Stimulated activated CD4-positive, alpha-beta T cell treated with anti-CD3 and anti-CD28 coated beads, Interleukin-15, amount 100 ng/mL, for 1 hour (primary cell): Measurements from ENCODE around the gene SARM1.

Experiments
- DNase-seq, 2 donors: peaks; one replicate each; pipeline ENCODE4 v3.0.0-alpha.2; 2020; ENCODE audit warnings: low read depth in 1 of 2, low spot score in 1 of 2

SARM1 gene

GRCh38 chr17:28367641-28368305 lies 3.7 kb upstream of the SARM1 start:
- DNase-seq, result no peak

- DNase-seq, result no peak
These were observed 3.1 kb upstream of the SARM1 start for GRCh38 chr17:28368306-28368831.

- no peak for DNase-seq
These were observed 2.4 kb upstream of the SARM1 start for GRCh38 chr17:28368915-28369683.

DNA sequence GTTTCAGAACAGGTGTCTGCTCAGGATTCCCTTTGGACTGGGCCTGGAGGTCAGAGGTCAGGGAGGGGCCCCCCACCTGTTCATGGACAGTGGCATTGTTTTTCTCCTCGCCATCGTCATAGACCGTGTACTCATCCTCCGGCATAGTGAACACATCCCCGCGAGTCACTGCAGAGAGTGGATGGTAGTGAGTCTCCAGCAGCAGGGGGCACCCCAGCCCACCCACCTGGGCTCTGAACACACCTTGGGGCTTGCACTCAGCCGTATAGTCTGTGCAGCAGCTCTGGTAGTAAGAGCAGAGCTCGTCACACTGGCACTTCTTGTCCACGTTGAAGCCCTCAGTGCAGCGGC lies 1.8 kb upstream of the SARM1 start:
- DNase-seq, result no peak

- DNase-seq, result no peak
These were observed 1.3 kb upstream of the SARM1 start, which contains the start of gene VTN for GRCh38 chr17:28370035-28370743. Gene VTN (minus strand): TSS chr17:28370307. CDS start chr17:28370203, 104 bp downstream.

DNA sequence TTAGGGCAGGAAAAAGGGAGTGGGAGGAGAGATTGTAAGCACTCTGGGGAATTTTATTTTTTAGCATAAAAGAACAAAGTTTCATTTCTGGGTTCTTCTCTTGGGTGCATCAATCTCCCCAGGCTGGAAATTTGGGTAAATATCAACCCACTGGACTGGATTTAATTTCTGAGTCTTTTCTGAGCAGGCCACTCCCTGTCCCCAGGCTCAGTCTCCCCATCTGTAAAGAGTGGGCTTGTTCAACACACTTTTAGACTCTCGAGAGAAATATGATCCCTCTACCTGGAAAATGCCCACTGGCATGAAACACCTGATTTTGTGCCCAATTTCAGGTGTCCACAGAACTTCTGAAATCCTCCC lies 770 bp upstream of the SARM1 start:
- no peak for DNase-seq

- no peak for DNase-seq
These were observed 880 bp downstream of the SARM1 start for GRCh38 chr17:28372203-28372944.

GRCh38 chr17:28372945-28373274 lies 1.4 kb downstream of the SARM1 start:
- DNase-seq, result no peak

GRCh38 chr17:28379814-28380801 lies 8.6 kb downstream of the SARM1 start:
- no peak for DNase-seq

DNA sequence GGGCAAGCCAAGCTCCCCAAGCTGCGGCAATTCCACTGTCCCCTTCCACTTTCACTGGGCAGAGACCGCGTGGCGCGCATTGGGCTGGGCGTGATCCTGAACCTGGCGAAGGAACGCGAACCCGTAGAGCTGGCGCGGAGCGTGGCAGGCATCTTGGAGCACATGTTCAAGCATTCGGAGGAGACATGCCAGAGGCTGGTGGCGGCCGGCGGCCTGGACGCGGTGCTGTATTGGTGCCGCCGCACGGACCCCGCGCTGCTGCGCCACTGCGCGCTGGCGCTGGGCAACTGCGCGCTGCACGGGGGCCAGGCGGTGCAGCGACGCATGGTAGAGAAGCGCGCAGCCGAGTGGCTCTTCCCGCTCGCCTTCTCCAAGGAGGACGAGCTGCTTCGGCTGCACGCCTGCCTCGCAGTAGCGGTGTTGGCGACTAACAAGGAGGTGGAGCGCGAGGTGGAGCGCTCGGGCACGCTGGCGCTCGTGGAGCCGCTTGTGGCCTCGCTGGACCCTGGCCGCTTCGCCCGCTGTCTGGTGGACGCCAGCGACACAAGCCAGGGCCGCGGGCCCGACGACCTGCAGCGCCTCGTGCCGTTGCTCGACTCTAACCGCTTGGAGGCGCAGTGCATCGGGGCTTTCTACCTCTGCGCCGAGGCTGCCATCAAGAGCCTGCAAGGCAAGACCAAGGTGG lies 9.8 kb downstream of the SARM1 start:
- DNase-seq, result no peak

- DNase-seq, result peak in 1 of 2 donors; percentile 44
These were observed 13.0 kb downstream of the SARM1 start for GRCh38 chr17:28384281-28385036.

DNA sequence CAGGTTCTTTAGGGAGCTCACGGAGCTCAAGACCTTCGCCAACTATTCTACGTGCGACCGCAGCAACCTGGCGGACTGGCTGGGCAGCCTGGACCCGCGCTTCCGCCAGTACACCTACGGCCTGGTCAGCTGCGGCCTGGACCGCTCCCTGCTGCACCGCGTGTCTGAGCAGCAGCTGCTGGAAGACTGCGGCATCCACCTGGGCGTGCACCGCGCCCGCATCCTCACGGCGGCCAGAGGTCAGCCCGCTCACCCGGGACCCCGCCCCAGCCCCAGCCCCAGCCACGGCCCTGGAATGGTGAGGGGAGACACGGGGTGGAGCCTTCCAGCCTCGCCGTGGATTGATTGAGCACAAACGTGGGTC lies 13.5 kb downstream of the SARM1 start:
- DNase-seq, result no peak

DNA sequence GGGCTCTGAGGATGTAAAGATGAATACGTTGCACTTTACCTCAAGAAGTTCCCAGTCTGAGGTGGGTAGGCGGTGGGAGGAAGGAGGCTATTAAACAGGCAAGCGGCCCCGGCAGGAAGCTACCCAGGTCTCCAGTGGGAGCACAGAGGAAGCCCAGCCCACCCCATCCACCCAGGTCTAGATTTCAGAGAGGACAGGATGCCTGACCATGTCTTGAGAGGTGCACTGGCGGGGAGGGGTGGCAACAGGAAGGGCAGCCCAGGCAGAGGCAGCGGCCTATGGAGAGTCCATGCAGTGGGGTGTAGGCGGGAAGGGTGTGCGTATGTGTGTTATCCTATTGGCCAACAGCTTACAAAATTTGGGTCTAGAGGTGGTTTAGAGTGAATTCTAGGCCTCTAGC lies 13.9 kb downstream of the SARM1 start:
- no peak for DNase-seq

- DNase-seq, result no peak
These were observed 14.9 kb downstream of the SARM1 start for GRCh38 chr17:28386391-28386790.

DNA sequence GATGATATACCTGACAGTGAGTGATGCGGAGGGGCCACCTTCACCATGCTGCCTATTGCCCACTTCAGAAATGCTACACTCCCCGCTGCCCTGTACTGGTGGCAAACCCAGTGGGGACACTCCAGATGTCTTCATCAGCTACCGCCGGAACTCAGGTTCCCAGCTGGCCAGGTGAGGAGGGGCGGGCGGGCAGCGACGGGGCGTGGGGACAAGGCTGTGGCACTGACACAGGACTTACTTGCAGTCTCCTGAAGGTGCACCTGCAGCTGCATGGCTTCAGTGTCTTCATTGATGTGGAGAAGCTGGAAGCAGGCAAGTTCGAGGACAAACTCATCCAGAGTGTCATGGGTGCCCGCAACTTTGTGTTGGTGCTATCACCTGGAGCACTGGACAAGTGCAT lies 16.6 kb downstream of the SARM1 start:
- DNase-seq, result no peak

DNA sequence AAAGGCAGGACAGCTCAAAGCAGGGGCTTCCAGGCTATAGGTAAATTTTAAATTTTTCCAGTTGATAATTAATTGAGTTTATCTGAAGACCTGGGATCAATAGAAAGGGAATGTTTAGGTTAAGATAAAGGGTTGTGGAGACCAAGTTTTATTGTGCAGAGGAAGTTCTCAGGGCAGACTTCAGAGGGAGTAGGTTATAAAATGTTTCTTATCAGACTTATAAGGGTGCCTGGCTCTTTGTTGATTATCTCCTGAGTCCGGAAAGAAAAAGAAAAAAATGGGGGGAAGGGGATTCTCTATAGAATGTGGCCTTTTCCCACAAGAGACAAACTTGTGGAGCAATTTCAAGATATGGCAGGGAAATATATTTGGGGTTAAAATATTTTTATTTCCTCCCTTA lies 18.6 kb downstream of the SARM1 start:
- DNase-seq, result no peak

DNA sequence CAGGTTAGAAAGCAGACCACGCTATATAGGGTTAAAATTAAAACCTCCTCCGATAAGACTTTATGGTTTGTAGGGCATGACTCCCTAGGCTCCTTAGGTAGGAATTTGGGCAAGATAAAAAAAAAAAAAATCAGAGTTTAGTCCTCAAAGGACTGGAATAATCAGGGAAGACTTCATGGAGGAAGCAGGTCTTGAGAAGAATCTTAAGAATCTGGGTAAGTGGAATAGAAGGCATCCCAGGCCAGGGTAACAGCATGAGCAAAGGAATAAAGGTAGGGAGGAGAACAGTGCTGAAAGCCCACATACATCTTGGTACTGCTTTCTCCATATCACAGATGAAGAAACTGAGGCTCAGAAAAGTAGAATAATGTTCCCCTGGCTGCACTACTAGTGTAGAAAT lies 19.1 kb downstream of the SARM1 start:
- no peak for DNase-seq

GRCh38 chr17:28390984-28391383 lies 19.5 kb downstream of the SARM1 start:
- DNase-seq, result no peak

- DNase-seq, result no peak
These were observed 19.9 kb downstream of the SARM1 start for GRCh38 chr17:28391401-28391800.
